Activated naive CD4-positive, alpha-beta T cell (primary cell): ENCODE data around the gene PDCD1LG2.

Source experiments
- DNase-seq, 4 experiments: peaks; one replicate each; lab custom pipeline; 2025; lab: John Stamatoyannopoulos, UW

PDCD1LG2 gene

DNA sequence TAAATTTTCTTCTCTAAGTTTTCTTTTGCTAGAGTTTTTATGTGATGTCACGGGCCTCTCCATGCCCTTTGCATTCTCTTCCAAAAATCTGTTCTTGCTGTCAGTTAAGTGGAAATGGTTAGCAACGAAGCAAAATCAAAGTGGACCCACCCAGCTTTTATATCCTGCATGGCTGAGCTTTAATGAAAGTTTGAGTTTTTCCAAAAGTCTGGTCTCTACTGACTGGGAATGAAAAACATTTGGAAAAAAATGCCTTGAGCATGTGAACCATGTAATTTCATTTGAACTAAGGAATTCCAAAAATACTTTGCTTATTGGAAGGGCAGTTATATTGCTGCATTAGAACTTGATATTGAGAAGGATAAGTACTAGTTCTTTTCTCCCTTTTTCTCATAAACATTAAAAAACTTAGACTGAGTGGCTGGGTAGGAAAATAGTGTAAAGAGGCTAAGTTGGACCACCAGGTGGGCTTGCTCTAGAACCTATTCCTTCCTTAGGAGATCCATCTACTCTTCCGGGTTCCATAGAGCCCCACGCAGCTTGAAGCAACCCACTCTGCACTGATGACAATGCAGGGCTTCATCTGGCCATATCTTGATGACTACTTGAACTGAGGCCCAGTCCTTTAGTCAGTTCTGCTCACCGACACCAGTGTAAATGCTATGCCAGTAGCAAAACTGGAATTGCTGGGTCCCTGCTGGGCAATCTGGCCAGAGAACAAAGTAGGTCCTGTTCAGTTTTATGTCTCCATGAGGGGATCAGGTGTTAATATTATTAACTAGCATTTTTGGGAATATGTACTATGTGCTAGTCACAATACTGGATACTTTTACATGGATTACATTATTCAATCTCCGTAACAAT lies 101.2 kb downstream of the PDCD1LG2 start:
- no peak for DNase-seq

- no peak for DNase-seq
Measured at GRCh38 chr9:5612185-5612530, 101.8 kb downstream of the PDCD1LG2 start.

GRCh38 chr9:5614192-5614591 lies 103.9 kb downstream of the PDCD1LG2 start:
- DNase-seq = no peak

- no peak for DNase-seq
Measured at GRCh38 chr9:5614985-5615384, 104.7 kb downstream of the PDCD1LG2 start.

- DNase-seq = no peak
Measured at GRCh38 chr9:5617749-5618148, 107.4 kb downstream of the PDCD1LG2 start.

DNA sequence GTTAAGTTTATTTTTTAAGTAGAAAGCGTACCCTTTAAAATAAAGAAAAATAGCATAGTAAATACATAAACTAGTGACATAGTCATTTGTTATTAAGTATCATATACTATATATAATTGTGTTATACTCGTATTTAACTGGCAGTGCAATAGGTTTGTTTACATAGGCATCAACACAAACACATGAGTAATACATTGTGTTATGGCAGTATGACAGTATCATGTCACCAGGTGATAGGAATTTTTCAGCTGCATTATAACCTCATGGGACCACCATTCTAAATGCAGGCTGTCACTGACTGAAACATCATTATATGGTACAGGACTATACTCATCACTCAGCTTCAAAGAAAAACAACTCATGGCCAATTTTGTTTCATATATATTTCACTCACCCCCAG lies 110.2 kb downstream of the PDCD1LG2 start:
- no peak for DNase-seq
